Measurements from ENCODE around the gene NCK2.
"Not testable (repeated sequence)": the region's sequence is repeated elsewhere in the genome, so short reads cannot be mapped to it uniquely, and the experiment has no call there.

The NCK2 gene

GRCh38 chr2:105879106-105879802 is 134.5 kb downstream of the NCK2 start:
- no peak for DNase-seq

- DNase-seq, result no peak
Measured at GRCh38 chr2:105879803-105880300, 135.1 kb downstream of the NCK2 start.

- no peak for DNase-seq
Measured at GRCh38 chr2:105880637-105881036, 135.9 kb downstream of the NCK2 start.

- DNase-seq, result no peak
Measured at GRCh38 chr2:105881286-105882136, 136.8 kb downstream of the NCK2 start.

- no peak for DNase-seq
Measured at GRCh38 chr2:105882341-105882740, 137.6 kb downstream of the NCK2 start.

GRCh38 chr2:105882920-105883435 is 138.3 kb downstream of the NCK2 start:
- no peak for DNase-seq

- DNase-seq, result no peak
Measured at GRCh38 chr2:105883911-105884694, 139.4 kb downstream of the NCK2 start.

GRCh38 chr2:105885456-105885855 is 140.7 kb downstream of the NCK2 start:
- no peak for DNase-seq

- DNase-seq, result no peak
Measured at GRCh38 chr2:105886029-105886454, 141.3 kb downstream of the NCK2 start.

- peak in 1 of 2 experiments; percentile 3 for DNase-seq
Measured at GRCh38 chr2:105886687-105887086, 142.0 kb downstream of the NCK2 start.

GRCh38 chr2:105887256-105887655 is 142.5 kb downstream of the NCK2 start:
- DNase-seq, result no peak

GRCh38 chr2:105888625-105889024 is 143.9 kb downstream of the NCK2 start:
- DNase-seq, result peak in 1 of 2 experiments; percentile 16

GRCh38 chr2:105889046-105889445 is 144.3 kb downstream of the NCK2 start:
- no peak for DNase-seq

- no peak for DNase-seq
Measured at GRCh38 chr2:105890111-105890510, 145.4 kb downstream of the NCK2 start.

GRCh38 chr2:105890856-105891255 is 146.1 kb downstream of the NCK2 start:
- no peak for DNase-seq

GRCh38 chr2:105893011-105893995 is 148.6 kb downstream of the NCK2 start:
- DNase-seq, result no peak

GRCh38 chr2:105894327-105894944 is 149.7 kb downstream of the NCK2 start:
- no peak for DNase-seq

GRCh38 chr2:105895990-105896764 is 151.5 kb downstream of the NCK2 start:
- no peak for DNase-seq

GRCh38 chr2:105896765-105897163 is 152.1 kb downstream of the NCK2 start:
- DNase-seq, result no peak

- DNase-seq, result not testable (repeated sequence)
Measured at GRCh38 chr2:105897694-105898093, 153.0 kb downstream of the NCK2 start.

Data from NCI-H2081 (cell line).